ENCODE measurements around the gene GNAO1.

The GNAO1 gene

DNA sequence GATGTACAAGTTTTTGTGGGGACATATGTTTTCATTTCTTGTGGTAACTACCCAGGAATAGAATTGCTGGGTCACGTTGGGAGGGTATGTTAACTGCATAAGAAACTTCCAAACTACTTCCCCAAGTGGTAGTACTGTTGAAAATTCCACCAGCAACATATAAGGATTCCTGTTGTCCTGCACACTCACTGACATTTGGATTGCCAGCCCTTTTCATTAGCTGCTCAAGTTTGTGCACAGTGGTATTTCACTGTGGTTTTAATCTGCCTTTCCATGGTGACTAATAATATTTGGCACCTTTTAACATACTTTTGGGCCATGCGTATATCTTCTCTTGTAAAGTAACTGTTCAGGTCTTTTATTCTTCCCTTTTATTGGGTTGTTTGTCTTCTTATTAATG lies 103.3 kb downstream of the GNAO1 start:
- DNase-seq = no peak

DNA sequence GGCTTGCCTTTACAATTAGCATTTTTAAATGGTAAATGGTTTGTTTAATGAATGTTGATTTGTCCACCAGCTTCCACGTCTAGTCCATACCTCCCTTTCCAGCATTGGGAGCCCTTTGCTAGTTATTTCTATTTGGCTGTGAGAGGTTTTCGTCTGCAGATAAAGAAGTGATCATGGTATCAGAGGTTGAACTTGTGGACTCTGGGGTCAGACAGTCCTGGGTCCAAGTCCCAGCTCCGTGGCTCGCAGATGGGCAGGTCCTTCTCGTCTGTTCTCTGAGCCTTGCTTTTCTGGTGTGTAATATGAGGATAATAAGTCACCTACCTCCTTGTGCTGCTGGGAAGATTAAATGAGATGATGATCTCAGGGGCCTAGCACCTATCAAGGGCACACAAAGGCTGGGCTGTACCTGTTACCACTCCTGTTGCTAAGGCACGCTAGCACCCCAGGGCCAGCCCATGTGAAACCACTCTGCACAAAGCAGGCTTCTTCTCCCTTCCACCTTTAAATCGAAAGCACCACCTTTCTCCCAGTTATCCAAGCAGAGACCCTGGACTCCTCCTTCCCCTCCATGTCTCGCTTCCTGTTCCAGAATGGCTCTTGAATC lies 103.9 kb downstream of the GNAO1 start:
- DNase-seq = no peak

DNA sequence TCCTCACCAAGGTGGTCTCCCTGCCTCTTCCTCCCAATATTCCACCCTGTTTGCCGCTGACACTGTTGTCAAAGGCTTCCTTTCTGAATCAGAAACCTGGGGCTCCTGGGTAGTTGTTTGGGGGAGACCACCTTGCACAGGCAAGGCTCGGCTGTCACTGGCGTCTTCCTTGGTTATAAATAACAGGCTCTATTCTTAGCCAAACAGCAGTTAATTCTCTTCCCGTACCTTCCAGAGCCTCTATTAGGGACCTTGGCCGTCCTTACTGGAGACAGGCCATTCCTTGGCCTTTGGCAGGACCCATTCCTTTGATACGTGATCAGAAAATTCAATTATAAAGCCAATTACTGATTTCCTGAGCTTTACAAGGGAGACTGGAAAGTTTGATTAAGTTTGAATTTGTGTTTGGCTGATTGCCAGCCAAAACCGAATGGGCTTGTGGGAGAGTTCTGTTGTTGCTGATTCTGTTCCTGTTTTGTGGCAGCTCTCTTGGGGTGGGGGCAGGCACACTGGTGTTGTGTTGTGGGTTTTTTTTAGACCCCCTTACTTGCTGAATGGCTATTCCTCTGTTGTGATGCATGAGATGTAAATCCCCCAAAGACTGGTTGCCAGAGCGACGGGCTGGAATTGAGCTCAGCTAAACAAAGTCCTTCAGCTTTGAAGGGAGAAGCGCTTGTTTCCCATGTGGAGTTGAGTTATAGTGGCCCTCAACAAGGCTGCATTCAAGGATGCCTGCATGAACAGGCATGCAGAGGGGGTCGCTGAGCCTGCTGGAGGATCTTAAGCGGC lies 104.6 kb downstream of the GNAO1 start:
- DNase-seq = no peak

DNA sequence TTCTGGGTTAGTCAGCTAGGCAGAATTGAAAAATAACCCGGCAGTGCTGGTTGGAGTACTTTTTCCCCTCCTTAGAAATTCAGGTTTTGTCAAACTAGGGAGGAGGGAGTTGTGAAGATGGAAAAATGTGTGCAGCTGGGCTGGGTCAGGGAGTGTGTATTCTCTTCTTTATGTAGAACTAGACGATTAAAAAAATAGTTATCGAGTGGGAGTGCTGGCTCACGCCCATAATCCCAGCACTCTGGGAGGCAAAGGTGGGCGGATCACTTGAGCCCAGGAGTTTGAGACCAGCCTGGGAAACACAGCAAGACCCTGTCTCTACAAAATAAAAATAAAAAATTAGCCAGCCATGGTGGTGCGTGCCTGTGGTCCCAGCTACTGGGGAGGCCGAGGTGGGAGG lies 106.4 kb downstream of the GNAO1 start:
- no peak for DNase-seq

DNA sequence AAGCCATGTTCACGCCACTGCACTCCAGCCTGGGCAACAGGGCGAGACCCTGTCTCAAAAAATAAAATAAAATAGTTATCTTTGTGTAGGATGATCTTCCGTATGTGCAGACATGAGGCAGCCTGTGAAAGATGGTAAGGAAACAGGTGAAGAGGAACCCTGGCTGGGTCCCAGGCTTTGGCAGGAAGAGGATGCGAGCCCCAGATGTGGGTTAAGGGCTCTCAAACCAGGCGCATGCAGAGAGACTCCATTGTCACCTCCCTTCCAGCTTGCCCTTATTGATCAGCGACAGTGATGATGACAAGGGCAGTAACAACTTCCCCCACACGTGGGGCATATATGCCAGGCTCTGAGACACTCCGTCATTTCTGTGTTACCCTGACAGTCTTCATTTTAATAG lies 106.8 kb downstream of the GNAO1 start:
- no peak for DNase-seq

DNA sequence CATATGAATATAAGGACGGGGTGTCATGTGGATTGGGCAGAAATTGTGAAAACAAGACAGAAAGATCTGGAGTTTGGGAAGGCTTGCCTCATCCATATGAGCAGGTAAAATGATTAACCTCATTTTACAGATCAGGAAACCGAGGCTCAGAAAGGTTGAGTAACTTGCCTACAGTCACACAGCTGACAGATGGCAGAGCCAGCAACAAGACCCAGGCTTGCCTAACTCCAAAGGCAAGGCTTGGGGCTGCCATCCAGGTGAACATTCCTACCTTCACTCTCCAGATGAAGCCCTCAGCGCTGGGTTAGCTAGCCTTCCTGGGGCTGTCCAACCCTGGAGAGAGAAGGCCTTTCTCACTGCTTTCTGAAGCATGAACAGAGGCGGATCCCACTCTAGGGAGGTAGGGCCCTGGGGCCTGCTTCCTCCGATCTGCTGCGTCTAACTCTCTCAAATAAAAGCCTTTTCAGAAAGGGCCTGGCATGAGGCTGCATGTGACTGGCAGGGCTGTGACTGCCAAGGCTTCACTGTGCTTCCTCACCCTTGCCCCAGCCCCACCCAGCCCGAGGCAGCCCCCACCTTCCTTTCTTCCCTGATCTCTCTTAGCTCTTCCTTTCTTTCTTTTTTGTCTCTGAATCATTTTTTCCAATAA lies 107.8 kb downstream of the GNAO1 start:
- DNase-seq = no peak

DNA sequence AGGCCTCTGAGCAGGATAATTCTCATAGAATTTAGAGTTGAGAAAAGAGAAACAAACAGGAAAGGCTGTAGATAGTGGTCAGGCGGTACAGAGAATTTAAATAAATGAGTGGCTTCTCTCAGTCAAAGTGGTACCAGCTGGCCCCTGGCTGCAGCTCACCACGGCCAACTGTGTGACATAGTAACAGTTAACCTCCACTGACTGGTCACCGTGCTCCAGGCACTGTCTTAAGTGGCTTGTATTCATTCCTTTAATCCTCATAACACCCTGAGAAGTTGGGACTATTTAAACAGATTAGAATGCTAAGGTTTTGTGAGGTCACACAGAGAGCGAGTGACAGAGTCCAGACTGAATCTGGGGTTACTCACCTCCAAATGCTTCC lies 108.9 kb downstream of the GNAO1 start:
- DNase-seq = no peak

DNA sequence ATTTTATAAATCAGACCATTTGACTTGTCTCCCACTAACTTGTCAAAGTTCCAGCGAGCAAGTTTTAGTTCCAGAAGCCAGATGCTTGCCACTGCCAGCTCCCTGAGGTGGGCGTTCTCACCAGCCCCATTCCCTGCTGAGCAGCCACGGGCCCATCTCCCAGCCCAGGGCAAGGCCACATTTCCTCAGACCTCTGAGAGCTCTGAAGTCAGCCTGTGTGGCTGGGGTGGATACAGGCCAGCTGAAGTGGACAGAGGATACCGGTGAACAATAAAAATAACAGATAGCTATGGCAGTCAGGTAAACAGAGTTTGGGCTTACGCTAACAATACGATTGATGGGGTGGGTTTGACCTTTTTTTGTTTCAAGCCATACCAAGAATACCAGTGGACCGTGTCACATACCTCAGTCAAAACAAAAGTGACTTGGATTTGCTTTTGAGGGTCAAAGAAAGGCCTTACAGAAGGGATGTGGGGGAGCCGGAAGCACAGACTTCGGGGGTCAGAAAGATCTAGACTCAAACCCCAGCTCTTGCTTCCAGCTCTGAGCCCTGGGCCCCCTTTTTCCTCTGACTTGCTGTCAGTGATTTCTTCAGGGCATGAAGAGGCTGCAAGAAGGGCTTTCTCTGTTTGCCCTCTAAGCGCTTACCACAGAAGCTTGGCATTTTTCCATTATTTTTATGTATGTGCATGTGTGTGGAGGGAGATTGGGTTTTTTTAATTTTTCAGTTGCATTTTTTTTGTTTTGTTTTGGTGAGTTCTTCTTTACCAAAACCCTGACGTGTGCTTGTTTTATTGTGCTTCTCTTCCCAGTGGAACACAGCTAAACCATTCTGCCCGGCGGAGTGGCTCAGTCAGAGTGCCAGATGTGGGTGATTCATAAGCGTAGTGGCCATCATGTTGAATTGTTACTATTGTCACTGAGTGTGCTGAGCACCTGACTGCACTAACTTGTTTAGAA lies 109.9 kb downstream of the GNAO1 start:
- DNase-seq = no peak

DNA sequence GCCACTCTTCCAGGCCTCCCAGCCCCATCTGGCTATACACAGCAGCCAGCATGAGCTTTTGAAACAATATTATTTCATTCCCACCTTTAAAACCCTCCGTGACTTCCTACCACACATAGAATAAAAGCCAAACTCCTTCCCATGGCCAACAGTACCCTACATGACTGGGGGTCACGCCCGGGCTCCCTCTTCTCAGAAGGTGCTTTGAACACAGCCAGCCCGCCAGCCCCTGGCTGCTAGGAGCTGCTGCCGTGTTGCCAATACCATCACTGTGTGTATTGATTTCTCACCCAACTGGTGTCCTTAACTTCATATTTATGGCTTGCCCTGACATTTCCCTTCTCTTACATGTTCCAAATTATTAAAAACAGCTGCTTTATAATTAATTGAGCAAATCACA lies 111.2 kb downstream of the GNAO1 start:
- DNase-seq = no peak

DNA sequence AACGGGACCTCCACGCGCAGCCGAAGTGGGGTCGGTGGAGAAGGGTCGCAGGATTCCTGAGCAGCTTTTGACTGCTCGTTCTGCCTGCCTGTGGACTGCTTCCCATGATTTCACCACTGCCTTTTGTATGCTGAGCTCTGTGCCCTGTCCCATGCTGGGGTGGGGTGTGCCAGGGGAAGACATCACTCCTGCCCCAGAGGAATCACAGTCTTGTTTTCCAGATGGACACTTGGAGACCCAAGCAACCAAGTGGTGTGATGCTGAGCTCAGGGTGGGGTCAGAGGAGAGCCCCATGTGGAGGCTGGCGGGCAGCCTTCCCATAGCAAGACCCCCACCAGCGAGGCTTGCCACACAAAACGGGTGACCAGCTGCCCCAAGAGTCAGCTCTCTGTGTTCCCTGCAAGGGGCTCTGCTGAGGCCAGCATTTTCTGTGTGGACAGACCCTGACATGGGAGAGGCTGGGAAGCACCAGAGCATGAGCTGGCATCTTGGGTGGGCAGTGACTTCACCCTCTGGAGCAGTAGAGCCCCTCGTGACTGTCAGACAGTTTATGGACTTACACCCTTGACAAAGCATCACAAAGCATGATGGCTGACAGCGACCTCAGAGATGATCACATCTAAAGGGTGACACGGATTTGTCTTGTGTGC lies 111.9 kb downstream of the GNAO1 start:
- DNase-seq = no peak

DNA sequence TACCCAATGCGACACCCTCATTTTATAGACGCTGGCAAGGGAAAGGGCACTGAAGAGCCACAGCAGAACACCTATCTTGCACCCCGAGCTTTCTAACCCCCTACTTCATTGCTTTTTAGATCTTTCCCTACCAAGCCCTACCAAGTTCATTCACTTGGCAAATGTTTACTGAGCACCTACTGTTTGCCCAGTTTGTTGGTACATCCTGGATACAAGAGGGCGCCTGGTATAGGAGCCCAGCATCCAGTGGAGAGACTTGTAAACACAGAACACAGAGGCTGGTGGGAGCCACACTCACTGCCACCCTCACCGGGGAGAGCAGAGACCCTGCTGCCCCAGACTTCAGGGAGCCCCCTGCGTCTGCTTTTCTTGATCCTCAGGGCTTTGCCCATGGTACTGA lies 112.6 kb downstream of the GNAO1 start:
- DNase-seq = no peak

DNA sequence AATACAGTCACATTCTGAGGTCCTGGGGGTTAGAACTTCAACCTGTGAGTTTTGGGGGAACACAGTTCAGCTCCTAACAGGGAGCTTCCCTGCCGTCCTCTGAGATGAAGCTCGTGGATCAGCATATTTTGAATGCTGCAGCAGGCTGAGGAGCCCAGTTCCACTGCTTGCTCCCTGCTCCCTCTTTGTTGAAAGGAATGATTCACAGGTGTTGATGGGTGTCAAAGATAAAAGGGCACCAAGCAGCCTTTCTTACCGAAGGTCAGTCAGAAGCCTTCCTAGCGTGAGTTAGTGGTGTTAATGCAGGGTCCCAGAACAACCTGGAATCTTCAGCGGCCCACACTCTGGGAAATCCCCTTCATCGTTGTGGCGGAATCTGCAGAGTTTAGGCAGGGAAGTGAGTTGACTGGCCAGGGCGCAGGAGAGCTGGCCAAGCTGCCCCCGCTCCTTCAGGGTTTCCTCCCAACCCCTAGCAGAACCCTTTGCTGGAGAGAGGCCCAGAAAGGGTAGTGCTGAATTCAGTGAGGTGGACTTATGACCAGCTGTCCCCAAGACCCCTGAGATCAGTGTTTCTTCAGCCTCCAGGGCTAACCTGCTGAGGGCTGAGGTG lies 114.8 kb downstream of the GNAO1 start:
- no peak for DNase-seq

DNA sequence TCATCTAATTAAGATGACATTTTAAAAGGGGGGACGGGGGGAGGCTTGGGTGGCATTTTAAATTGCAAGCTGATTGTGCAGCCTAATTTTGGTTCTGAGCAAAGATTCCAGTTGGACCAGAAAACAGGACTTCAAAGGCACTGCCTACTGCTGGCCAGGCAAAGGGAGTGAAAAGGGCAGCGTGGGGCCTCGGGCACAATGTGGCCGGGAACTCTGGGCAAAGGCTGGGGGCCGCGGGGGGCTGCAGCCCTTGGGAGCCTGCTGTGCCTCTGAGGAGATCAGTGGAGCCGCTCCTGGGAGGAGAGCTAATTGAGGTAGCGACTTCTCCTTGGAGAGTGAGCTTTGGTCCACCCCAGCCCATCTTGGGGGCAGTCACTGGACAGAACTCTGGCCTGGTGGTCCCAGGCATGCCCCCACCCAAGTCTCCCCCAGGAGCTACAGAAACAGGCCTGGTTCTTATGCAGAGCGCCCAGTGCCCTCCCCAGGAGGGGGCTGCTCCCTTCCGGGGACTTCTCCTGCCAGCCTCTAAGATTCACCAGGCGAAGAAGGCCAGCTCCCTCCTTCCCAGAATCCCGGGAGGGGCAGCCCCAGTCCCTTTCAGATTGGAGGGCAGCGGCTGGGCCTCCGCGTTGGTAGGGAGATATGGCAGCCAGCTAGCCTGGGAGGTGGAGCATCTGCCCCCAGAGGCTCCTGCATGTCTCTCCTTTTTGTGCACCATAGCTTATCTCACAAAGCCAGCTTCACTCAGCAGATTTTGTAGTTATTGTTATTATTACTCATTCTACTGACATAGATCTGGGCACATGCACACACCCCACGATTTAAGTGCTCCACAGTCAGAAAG lies 115.6 kb downstream of the GNAO1 start:
- no peak for DNase-seq

DNA sequence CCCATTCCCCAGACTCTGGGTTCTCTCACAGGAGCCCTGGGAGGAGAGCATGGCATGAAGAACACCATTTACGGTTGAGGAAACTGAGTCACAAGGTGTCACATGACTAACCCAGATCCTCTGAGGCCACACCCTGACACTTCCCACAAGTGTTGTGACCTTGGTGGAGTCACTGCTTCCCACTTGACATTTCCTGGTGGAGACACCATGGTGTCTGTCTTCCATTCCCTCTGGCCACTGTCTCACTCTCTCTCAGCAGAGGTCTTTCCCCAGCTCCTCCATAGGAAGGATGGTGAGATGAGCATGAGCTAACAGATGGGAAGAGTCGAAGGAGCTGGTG lies 116.2 kb downstream of the GNAO1 start:
- no peak for DNase-seq

DNA sequence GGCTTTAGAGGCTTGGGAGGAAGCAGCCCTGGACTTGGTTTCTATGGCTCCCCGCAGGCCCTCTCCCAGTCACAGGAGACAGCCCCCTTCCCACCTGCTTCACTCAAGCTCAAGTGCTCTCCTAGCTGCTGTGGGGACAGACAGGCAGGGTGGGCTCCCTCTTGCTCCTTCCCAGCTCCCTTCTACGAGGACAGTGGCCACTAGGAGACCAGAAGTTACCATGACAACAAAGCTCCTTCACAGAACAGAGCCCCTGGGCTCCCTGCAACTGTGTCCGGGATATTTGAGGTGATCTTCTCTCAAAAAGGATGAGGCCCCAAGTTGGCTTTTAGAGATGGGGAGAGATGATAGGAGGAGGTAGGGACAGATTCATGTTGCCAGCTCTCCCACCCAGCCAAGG lies 117.7 kb downstream of the GNAO1 start:
- no peak for DNase-seq

DNA sequence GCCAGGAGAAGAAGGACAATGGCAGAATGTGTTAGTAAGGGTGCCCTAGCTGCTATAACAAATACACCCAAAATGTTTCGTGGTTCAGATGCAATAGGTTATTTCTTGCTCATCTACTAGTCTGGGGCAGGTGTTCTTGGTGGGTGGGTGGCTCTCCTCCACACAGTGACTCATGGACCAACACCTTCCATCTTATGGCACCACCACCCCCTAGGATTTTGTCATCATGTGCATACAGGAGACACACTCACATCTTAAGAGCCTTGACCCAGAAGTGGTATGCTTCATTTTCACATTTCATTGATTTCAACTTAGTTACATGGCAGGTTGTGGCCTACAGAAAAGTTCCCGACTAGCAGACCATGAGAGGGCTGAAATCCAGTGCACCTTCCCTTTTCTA lies 119.4 kb downstream of the GNAO1 start:
- no peak for DNase-seq

DNA sequence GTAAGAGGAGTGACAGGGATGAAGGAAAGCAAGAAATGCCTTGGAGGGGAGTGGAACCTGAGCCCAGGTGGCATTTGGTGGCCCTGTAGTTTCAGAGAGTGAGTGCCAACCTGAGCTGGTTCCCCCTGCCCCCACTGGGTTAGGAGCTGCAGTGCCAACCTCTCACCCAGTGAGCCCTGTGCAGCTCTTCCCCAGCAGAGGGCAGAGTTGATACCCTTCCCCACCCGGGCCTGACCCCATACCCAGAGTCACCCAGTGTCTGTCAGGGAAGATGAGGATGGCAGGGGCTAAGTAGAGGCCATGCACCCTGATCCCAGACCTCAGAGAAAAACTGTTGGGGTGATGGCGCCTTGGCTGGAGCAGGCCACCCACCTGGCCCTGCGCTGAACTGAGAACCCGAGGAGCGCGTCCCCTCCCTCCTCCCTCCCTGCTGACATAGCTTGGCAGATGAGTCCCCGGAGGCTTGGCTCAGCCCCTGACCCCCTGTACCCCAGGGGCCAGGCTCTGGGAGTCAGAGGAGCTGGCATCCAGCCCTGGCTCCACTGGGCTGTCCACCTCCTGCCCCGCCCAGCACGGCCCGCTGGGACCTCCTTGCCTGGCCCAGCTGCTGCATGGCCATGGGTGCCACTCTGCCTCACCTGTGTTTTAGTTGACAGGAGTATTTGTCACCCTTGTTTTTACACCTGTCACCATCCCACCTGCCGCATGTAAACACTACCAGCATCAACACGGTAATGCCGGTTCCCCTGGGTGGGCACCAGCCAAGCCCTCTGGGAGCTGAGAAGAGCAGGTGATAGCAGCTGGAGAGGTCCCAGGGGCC lies 120.1 kb downstream of the GNAO1 start:
- DNase-seq = peak; percentile 68

DNA sequence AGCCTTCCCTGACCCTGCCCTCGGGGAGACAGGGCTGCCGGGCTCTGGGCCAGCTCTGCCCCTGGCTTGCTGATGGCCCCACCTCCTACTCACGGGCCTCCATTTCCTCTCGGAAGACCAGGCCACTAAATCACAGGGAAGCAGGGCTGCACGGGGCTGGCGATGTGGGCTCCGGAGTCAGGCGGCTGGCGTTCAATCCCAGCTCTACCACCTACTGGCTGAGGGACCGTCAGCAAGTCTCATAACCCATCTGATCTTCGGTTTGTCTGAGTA lies 120.7 kb downstream of the GNAO1 start:
- no peak for DNase-seq

DNA sequence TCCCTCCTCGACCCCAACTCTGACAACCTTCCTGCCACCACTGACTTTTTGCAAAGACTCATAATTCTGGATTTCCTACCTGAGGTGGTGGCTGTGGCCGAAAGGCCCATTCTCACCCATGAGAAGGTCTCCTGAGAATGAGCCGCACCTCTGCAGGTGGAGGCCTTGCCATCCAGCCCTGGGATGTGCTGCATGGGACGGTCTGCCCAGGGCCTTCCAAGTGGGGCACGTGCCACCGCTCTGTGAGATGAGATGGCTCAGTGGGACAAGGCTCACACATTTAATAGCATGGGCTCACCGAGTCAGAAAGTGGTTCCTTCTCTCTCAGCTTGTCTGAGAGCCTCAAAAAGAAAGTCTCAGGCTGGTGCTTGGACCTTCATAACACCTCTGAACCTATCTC lies 121.3 kb downstream of the GNAO1 start:
- no peak for DNase-seq

DNA sequence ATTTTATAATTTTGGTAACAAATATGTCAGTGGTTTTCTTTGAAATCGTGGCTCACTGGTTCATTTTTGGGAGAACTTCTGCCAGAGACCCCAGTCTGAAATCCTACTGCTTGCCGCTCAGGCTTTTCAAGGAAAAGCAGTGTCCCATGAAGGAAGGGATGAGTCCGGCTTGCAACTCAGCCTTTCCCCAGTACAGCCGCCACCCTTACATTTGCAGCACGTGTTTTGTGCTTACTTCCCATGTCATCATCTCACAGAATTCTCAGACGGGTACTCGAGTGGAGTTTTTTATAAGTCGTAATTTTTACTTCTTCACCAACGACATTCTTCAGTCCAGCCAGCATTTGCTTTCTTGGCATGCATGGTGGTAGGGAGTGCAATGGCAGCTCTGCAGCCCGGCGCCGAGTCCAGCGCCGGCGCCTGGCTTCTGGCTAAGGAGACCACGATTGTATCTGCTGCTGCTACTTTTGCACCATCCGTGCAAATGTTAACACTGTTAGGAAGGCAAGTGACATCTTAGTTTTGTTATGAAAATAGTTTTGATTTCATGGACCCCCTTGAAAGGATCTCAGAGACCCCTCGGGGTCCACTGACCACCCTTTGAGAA lies 123.1 kb downstream of the GNAO1 start:
- no peak for DNase-seq

All from 8988T (cell line).